Ovary (tissue), 3 donors: ENCODE results near the gene RGPD3.
"Not testable (repeated sequence)": the region's sequence is repeated elsewhere in the genome, so short reads cannot be mapped to it uniquely, and the experiment has no call there.

Experiments used
- CTCF ChIP-seq, 3 donors: fragments of 450-650 bp in 2 of 3; fragments of 200-600 bp in 1 of 3; IDR thresholded peaks; one replicate each; pipeline versions ENCODE4 v1.5.1 to v1.8.0; 2016 to 2022; ENCODE audit warnings: antibody characterized with exemption in 3 of 3, mild to moderate bottlenecking in 1 of 3
- EP300 ChIP-seq: sonication (generic); formaldehyde crosslinking; IDR thresholded peaks from one replicate; pipeline ENCODE4 v1.6.1; 2017; ENCODE audit warnings: antibody characterized with exemption
- donor health status: DM: no; HTN: no; CAD: no.

- TF ChIP-seq CTCF (IDR thresholded peaks at IDR 0.05); EP300: not testable (repeated sequence)
Measured at GRCh38 chr2:106388814-106389410, 79.3 kb downstream of the RGPD3 start.
